SK-N-SH treated with all-trans-retinoic acid at 6 μM for 48 hours (cell line): ENCODE measurements around the gene ARFGAP3.

Source experiments
- CSDC2 ChIP-seq: fragments of 250-450 bp; sonication (Bioruptor Pico); IDR thresholded peaks from 2 replicates; pipeline ENCODE4 v1.5.0; 2020; ENCODE audit warnings: mild to moderate bottlenecking, moderate library complexity
- OSR1 ChIP-seq: fragments of 250-450 bp; sonication (Bioruptor Pico); IDR thresholded peaks from 2 replicates; pipeline ENCODE4 v1.8.0; 2022; ENCODE audit warnings: moderate library complexity, mild to moderate bottlenecking, inconsistent platforms
- PATZ1 ChIP-seq: fragments of 250-450 bp; sonication (Bioruptor Pico); IDR thresholded peaks from 2 replicates; pipeline ENCODE4 v1.8.0; 2020; ENCODE audit warnings: mild to moderate bottlenecking, moderate library complexity, borderline replicate concordance
- POU6F1 ChIP-seq: fragments of 250-450 bp; sonication (Bioruptor Pico); IDR thresholded peaks from 2 replicates; pipeline ENCODE4 v1.8.0; 2021; ENCODE audit warnings: low read depth, mild to moderate bottlenecking, moderate library complexity, borderline replicate concordance
- RARB ChIP-seq: fragments of 250-450 bp; sonication (Bioruptor Pico); IDR thresholded peaks from 2 replicates; pipeline ENCODE4 v1.8.0; 2021; ENCODE audit warnings: mild to moderate bottlenecking, moderate library complexity
- ZC3H10 ChIP-seq: fragments of 250-450 bp; sonication (Bioruptor Pico); IDR thresholded peaks from 2 replicates; pipeline ENCODE4 v1.5.1; 2021; ENCODE audit warnings: mild to moderate bottlenecking, moderate library complexity
- ZFP3 ChIP-seq: fragments of 250-450 bp; sonication (Bioruptor Pico); IDR thresholded peaks from 2 replicates; pipeline ENCODE4 v1.5.0; 2020; ENCODE audit warnings: mild to moderate bottlenecking, moderate library complexity
- ZFP30 ChIP-seq: fragments of 450-650 bp; formaldehyde crosslinking; IDR thresholded peaks from 2 replicates; pipeline ENCODE4 v1.5.0; 2022; ENCODE audit warnings: mild to moderate bottlenecking, moderate library complexity
- ZNF70 ChIP-seq: fragments of 450-650 bp; formaldehyde crosslinking; IDR thresholded peaks from 2 replicates; pipeline ENCODE4 v1.5.0; 2020; ENCODE audit warnings: mild to moderate bottlenecking, moderate library complexity

GRCh38 chr22:42768385-42769035 lies 88.6 kb downstream of the ARFGAP3 start:
- TF ChIP-seq ZNF70 (CRISPR knock-in tag) (no peak), ZFP30 (CRISPR knock-in tag) (no peak), ZC3H10 (no peak), PATZ1 (CRISPR knock-in tag) (no peak), OSR1 (CRISPR knock-in tag) (no peak), ZFP3 (CRISPR knock-in tag) (no peak), RARB (CRISPR knock-in tag) (no peak), CSDC2 (no peak), POU6F1 (no peak)
